Lower leg skin (tissue), 4 donors: ENCODE results near the gene NECTIN1. TPM values are rescaled to one million over a fixed set of nuclear protein-coding genes. Genes with fewer than 3 reads are reported as not detected.

Source experiments
- DNase-seq, 2 donors: peaks; one replicate each; pipeline ENCODE4 v3.0.0-alpha.2; 2019; ENCODE audit warnings: low spot score in 2 of 2
- H3K4me3 ChIP-seq: fragments of 200-600 bp; sonication (generic); 2 replicates; pipeline ENCODE4 v1.5.1; 2017; ENCODE audit warnings: mild to moderate bottlenecking, low read depth; ENCODE audit not compliant: poor library complexity, severe bottlenecking
- CTCF ChIP-seq, 3 donors: fragments of 450-650 bp; IDR thresholded peaks; one replicate each; pipeline ENCODE4 v1.5.1; 2016; ENCODE audit warnings: antibody characterized with exemption in 3 of 3, mild to moderate bottlenecking in 3 of 3, moderate library complexity in 2 of 3
- POLR2A ChIP-seq, 2 donors: fragments of 450-650 bp; IDR thresholded peaks; one replicate each; pipeline ENCODE4 v1.6.1; 2016 to 2017; ENCODE audit warnings: antibody characterized with exemption in 2 of 2, mild to moderate bottlenecking in 1 of 2, moderate library complexity in 1 of 2
- WGBS, 2 donors: methylation state at CpG; one replicate each; pipeline ENCODE4 v1.1.5; 2018; 5-methylcytosine and 5-hydroxymethylcytosine counted together
- intact Hi-C: fragments of 100-400 bp; cut with DNase I; formaldehyde crosslinking; loops from one replicate; pipeline ENCODE4 v1.15.0; 2023; ENCODE audit warnings: low total_unique reads
- total RNA-seq, 4 donors: library from RNA; depleted of rRNA; stranded (reverse); fragments of >200 nt; gene quantifications; one replicate each; pipeline ENCODE4 v1.1.0, GENCODE V29; 2016

Gene NECTIN1
- total RNA-seq, 4 donors from 2014 or later: 111 to 142 (median 130) TPM

GRCh38 chr11:119691701-119692539, 37.1 kb downstream of the NECTIN1 start:
- TF ChIP-seq POLR2A (IDR thresholded peaks at IDR 0.05) (no peak), CTCF (IDR thresholded peaks at IDR 0.05) (no peak)
- 49 to 59% methylated on average over 27 of the region's 27 CpGs for WGBS, 2 donors
- intact Hi-C loops: no loop called here
- H3K4me3 ChIP-seq: no peak overlapping the region
- peak; percentile 76 to 93 for DNase-seq

GRCh38 chr11:119691020-119691666, 37.9 kb downstream of the NECTIN1 start:
- no peak overlapping the region for H3K4me3 ChIP-seq
- DNase-seq: no peak
- 53 to 58% methylated on average over 9 of the region's 9 CpGs for WGBS, 2 donors
- intact Hi-C loops: no loop called here
- TF ChIP-seq CTCF (IDR thresholded peaks at IDR 0.05) (no peak), POLR2A (IDR thresholded peaks at IDR 0.05) (no peak)

GRCh38 chr11:119689302-119689701, 39.7 kb downstream of the NECTIN1 start:
- intact Hi-C loops: no loop called here
- TF ChIP-seq POLR2A (IDR thresholded peaks at IDR 0.05) (no peak), CTCF (IDR thresholded peaks at IDR 0.05) (no peak)
- WGBS, 2 donors: 44 to 51% methylated on average over 7 of the region's 7 CpGs
- no peak for DNase-seq
- H3K4me3 ChIP-seq: no peak overlapping the region

- no peak overlapping the region for H3K4me3 ChIP-seq
- no peak for DNase-seq
- intact Hi-C loops: no loop called here
- 78 to 79% methylated on average over 4 of the region's 4 CpGs for WGBS, 2 donors
- TF ChIP-seq CTCF (IDR thresholded peaks at IDR 0.05) (no peak), POLR2A (IDR thresholded peaks at IDR 0.05) (no peak)
Observed at GRCh38 chr11:119688356-119688755, 40.6 kb downstream of the NECTIN1 start.

GRCh38 chr11:119687373-119688046, 41.5 kb downstream of the NECTIN1 start:
- TF ChIP-seq CTCF (IDR thresholded peaks at IDR 0.05): no peak
- no peak for TF ChIP-seq POLR2A (IDR thresholded peaks at IDR 0.05)
- intact Hi-C loops: no loop called here
- no peak for DNase-seq
- no peak overlapping the region for H3K4me3 ChIP-seq
- WGBS, 2 donors: 59 to 64% methylated on average over 15 of the region's 15 CpGs
